Heart left ventricle (tissue), 13 donors: ENCODE measurements around the gene RAB14.

Experiments used
- CTCF ChIP-seq, 12 donors: fragments of 200-600 bp; sonication (generic) in 4 of 12; IDR thresholded peaks; one replicate each; pipeline versions ENCODE4 v1.5.0 to v1.8.0; 2018 to 2022; ENCODE audit warnings: antibody characterized with exemption in 12 of 12, mild to moderate bottlenecking in 5 of 12
- POLR2A ChIP-seq, 2 donors: fragments of 450-650 bp; IDR thresholded peaks; one replicate each; pipeline ENCODE4 v1.6.1; 2017; ENCODE audit warnings: antibody characterized with exemption in 2 of 2, mild to moderate bottlenecking in 2 of 2, moderate library complexity in 2 of 2
- donor health status: ischemic (EF 13 %, LVEDD 7.1; RV severe dilation, severe dysfunction).
- donor health status: DM: no; HTN: yes; CAD: no.
- donor health status: DM: no; HTN: no; CAD: no.
- donor health status: ischemic (EF 25% LVEDD 6.9; RV normal size, moderate dysfunction).
- donor health status: ischemic (EF 25% LVEDD 5.7; RV mildly dilated, moderate dysfunction).
- donor health status: ischemic (EF 35%, LVEDD 5.7; RV mildly dilated, moderate dysfunction).
- donor health status: nonischemic (EF 11% LVEDD 7.7; RV severe dilation, severe dysfunction).
- donor health status: DM: yes; HTN: yes; CAD: no.
- donor health status: PGD.
- donor health status: ischemic (EF 29% LVEDD 5.4; RV normal size, mild dysfunction).
- donor health status: nonischemic (EF 23%, LVEDD 6.1; RV moderate dilation, normal function).

GRCh38 chr9:121198512-121199042, 3.1 kb downstream of the RAB14 start:
- TF ChIP-seq CTCF (IDR thresholded peaks at IDR 0.05), result no peak
- no peak for TF ChIP-seq POLR2A (IDR thresholded peaks at IDR 0.05)
